PC-3 (cell line): ENCODE results near the gene MACROD2. TPM values are rescaled to one million over a fixed set of nuclear protein-coding genes. Genes with fewer than 3 reads are reported as not detected.
A peak's percentile ranks its signal among the peaks of the same experiment; 100 is the strongest.

ENCODE experiments used
- ATAC-seq: fragments of 200-7000 bp; cut with Tn5 transposase; 2 replicates; pipeline ENCODE4 v1.9.1; 2020; ENCODE audit warnings: mild to moderate bottlenecking, moderate library complexity
- BruUV-seq: library from RNA; stranded (reverse); fragments of 400-500 nt; replicated peaks from 2 replicates; lab custom pipeline; 2021; lab: Mats Ljungman, UMichigan
- CTCF ChIA-PET: fragments of 300-600 bp; sonication (Branson Sonifier 250); formaldehyde crosslinking; loops from one replicate; lab custom pipeline; 2022; ENCODE audit warnings: antibody characterized with exemption; lab: Charles Lee
- POLR2A ChIA-PET: fragments of 300-600 bp; sonication (Branson Sonifier 250); formaldehyde crosslinking; loops from one replicate; lab custom pipeline; 2022; ENCODE audit warnings: antibody characterized with exemption; ENCODE audit not compliant: unreplicated experiment; lab: Charles Lee
- DNase-seq: peaks from one replicate; pipeline ENCODE4 v3.0.0-alpha.2; 2015
- H2AFZ ChIP-seq: fragments of 300-600 bp; sonication (generic); 2 replicates; pipeline ENCODE4 v1.6.0; 2016; ENCODE audit warnings: antibody characterized with exemption, low read length
- H3F3A ChIP-seq: fragments of 300-600 bp; sonication (generic); one replicate; pipeline ENCODE4 v1.6.0; 2017; ENCODE audit warnings: antibody characterized with exemption, low read length, control low read depth, mild to moderate bottlenecking; ENCODE audit not compliant: unreplicated experiment
- H3K27ac ChIP-seq: fragments of 300-600 bp; sonication (generic); 2 replicates; pipeline ENCODE4 v1.5.1; 2016; ENCODE audit warnings: mild to moderate bottlenecking, low read length
- H3K27me3 ChIP-seq: fragments of 300-600 bp; sonication (generic); 2 replicates; pipeline ENCODE4 v1.6.1; 2016; ENCODE audit warnings: low read length, mixed read lengths
- H3K36me3 ChIP-seq: fragments of 300-600 bp; sonication (generic); 2 replicates; pipeline ENCODE4 v1.6.1; 2016; ENCODE audit warnings: low read depth, mixed run types, low read length, mixed read lengths
- H3K4me1 ChIP-seq: fragments of 300-600 bp; sonication (generic); 2 replicates; pipeline ENCODE4 v1.5.1; 2016; ENCODE audit warnings: low read length; ENCODE audit not compliant: insufficient read depth
- H3K4me2 ChIP-seq: fragments of 300-600 bp; sonication (generic); 2 replicates; pipeline ENCODE4 v1.6.0; 2016; ENCODE audit warnings: low read length
- H3K4me3 ChIP-seq: fragments of 300-600 bp; sonication (generic); 2 replicates; pipeline ENCODE4 v1.5.1; 2016; ENCODE audit warnings: mild to moderate bottlenecking, low read length, mixed read lengths
- H3K79me2 ChIP-seq: fragments of 300-600 bp; sonication (generic); 2 replicates; pipeline ENCODE4 v1.6.1; 2017; ENCODE audit warnings: low read length, mixed read lengths
- H3K9ac ChIP-seq: fragments of 300-600 bp; sonication (generic); 2 replicates; pipeline ENCODE4 v1.6.0; 2016; ENCODE audit warnings: mild to moderate bottlenecking, low read length
- H3K9me2 ChIP-seq: fragments of 300-600 bp; sonication (generic); replicated peaks from 2 replicates; pipeline ENCODE4 v1.6.1; 2016; ENCODE audit warnings: mixed run types, low read length, mixed read lengths
- H3K9me3 ChIP-seq: fragments of 300-600 bp; sonication (generic); 2 replicates; pipeline ENCODE4 v1.6.1; 2016; ENCODE audit warnings: low read length, mixed read lengths
- H4K20me1 ChIP-seq: fragments of 300-600 bp; sonication (generic); 2 replicates; pipeline ENCODE4 v1.6.1; 2016; ENCODE audit warnings: low read length, mixed read lengths
- EZH2 ChIP-seq: fragments of 300-600 bp; sonication (generic); IDR thresholded peaks from one replicate; pipeline ENCODE4 v1.6.1; 2017; ENCODE audit warnings: antibody characterized with exemption, mild to moderate bottlenecking, low read length; ENCODE audit not compliant: unreplicated experiment
- EZH2phosphoT487 ChIP-seq: fragments of 300-600 bp; sonication (generic); IDR thresholded peaks from 2 replicates; pipeline ENCODE4 v1.6.1; 2018; ENCODE audit warnings: mild to moderate bottlenecking, antibody characterized with exemption, low read length, borderline replicate concordance
- intact Hi-C: fragments of 100-400 bp; cut with micrococcal nuclease; formaldehyde crosslinking; loops from 2 replicates; pipeline ENCODE4 v1.9.0; 2023
- total RNA-seq: library from RNA; depleted of rRNA; stranded (reverse); fragments of >200 nt; gene quantifications from 2 replicates; pipeline ENCODE4 v1.2.3, GENCODE V29; 2014
- TF ChIP-seq, protein P1 (sequence below): fragments of 300-600 bp; sonication (generic); conservative IDR thresholded peaks from 2 replicates; pipeline ENCODE4 v1.5.1; 2017; ENCODE audit warnings: antibody characterized with exemption, low read depth, mild to moderate bottlenecking, low read length

MACROD2 gene
- total RNA-seq, 1 experiment from 2014 or later, result 3.1 TPM

GRCh38 chr20:15396900-15397299 is 1401.6 kb downstream of the MACROD2 start:
- Histone ChIP-seq H3K9ac (no peak overlapping the region), H3K36me3 (no peaks in the 10 kb centered on the region), H3K4me1 (peaks cover 10% of the 10 kb centered on the region; the same call in 1 of the 2 replicates), H3K4me2 (no peak overlapping the region), H3K4me3 (no peak overlapping the region), H3F3A (no peaks in the 10 kb centered on the region), H4K20me1 (no peaks in the 10 kb centered on the region), H2AFZ (no peak overlapping the region), H3K9me2 (no peaks in the 10 kb centered on the region), H3K27me3 (no peaks in the 10 kb centered on the region), H3K9me3 (no peaks in the 10 kb centered on the region), H3K79me2 (no peaks in the 10 kb centered on the region), H3K27ac (no peak overlapping the region)
- TF ChIP-seq EZH2phosphoT487, result no peak
- TF ChIP-seq EZH2, result no peak
- TF ChIP-seq, protein P1, sequence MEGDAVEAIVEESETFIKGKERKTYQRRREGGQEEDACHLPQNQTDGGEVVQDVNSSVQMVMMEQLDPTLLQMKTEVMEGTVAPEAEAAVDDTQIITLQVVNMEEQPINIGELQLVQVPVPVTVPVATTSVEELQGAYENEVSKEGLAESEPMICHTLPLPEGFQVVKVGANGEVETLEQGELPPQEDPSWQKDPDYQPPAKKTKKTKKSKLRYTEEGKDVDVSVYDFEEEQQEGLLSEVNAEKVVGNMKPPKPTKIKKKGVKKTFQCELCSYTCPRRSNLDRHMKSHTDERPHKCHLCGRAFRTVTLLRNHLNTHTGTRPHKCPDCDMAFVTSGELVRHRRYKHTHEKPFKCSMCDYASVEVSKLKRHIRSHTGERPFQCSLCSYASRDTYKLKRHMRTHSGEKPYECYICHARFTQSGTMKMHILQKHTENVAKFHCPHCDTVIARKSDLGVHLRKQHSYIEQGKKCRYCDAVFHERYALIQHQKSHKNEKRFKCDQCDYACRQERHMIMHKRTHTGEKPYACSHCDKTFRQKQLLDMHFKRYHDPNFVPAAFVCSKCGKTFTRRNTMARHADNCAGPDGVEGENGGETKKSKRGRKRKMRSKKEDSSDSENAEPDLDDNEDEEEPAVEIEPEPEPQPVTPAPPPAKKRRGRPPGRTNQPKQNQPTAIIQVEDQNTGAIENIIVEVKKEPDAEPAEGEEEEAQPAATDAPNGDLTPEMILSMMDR, result no peak
- POLR2A ChIA-PET, result no interaction called here
- CTCF ChIA-PET, result no interaction called here
- no TSS peak for BruUV-seq
- intact Hi-C loops, result no loop called here
- no peak for DNase-seq
- ATAC-seq, result no peak

GRCh38 chr20:15399781-15400180 is 1404.5 kb downstream of the MACROD2 start:
- H3K79me2 ChIP-seq, result no peaks in the 10 kb centered on the region
- H3K27me3 ChIP-seq, result no peaks in the 10 kb centered on the region
- H3K36me3 ChIP-seq, result no peaks in the 10 kb centered on the region
- CTCF ChIA-PET, result interaction anchor here (0.6 kb wide), 1 partner anchor 967 kb away, joined by 3 read pairs; no protein-coding TSS in a partner anchor
- no peaks in the 10 kb centered on the region for H4K20me1 ChIP-seq
- H3K4me2 ChIP-seq, result no peak overlapping the region
- no peak for TF ChIP-seq EZH2phosphoT487
- TF ChIP-seq, protein P1, result no peak
- TF ChIP-seq EZH2, result no peak
- H3K9me3 ChIP-seq, result no peaks in the 10 kb centered on the region
- H3K27ac ChIP-seq, result no peak overlapping the region
- POLR2A ChIA-PET, result interaction anchor here (0.6 kb wide), 1 partner anchor 1062 kb away, joined by 3 read pairs; no protein-coding TSS in a partner anchor
- BruUV-seq, result no TSS peak
- ATAC-seq, result peak; percentile 46; the same call in 1 of the 2 replicates
- H2AFZ ChIP-seq, result no peak overlapping the region
- peaks cover 10% of the 10 kb centered on the region; the same call in 1 of the 2 replicates for H3K4me1 ChIP-seq
- DNase-seq, result no peak
- no peaks in the 10 kb centered on the region for H3F3A ChIP-seq
- H3K4me3 ChIP-seq, result no peak overlapping the region
- no peak overlapping the region for H3K9ac ChIP-seq
- no peaks in the 10 kb centered on the region for H3K9me2 ChIP-seq
- intact Hi-C loops, result no loop called here

DNA sequence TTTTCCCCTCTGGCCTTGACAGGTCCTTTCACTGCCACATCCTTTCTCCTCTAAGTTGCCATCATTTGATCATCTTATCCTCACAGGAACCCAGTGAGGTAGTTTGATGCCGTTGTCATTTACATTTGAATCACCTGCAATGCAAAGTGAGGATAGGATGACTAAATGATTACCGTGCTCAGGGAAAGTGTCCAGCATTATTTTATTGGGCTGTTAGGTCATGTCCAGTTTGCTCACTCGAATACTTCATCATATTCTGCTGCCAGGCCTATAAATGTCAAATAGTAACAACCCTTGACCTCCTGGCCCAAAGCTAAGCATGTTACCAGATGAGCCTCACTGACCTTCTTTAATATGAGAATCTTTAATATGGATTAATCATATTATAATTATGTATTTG is 1410.8 kb downstream of the MACROD2 start:
- TF ChIP-seq, protein P1, result no peak
- TF ChIP-seq EZH2 (no peak), EZH2phosphoT487 (no peak)
- H3K79me2 ChIP-seq, result no peaks in the 10 kb centered on the region
- H3K9me3 ChIP-seq, result no peaks in the 10 kb centered on the region
- no peak overlapping the region for H2AFZ ChIP-seq
- no peaks in the 10 kb centered on the region for H3K27me3 ChIP-seq
- no peaks in the 10 kb centered on the region for H4K20me1 ChIP-seq
- no peak overlapping the region for H3K9ac ChIP-seq
- peak; percentile 92 for ATAC-seq
- H3F3A ChIP-seq, result no peaks in the 10 kb centered on the region
- peak overlapping the region; percentile 40 for H3K4me2 ChIP-seq
- ChIA-PET POLR2A (interaction anchor here (0.6 kb wide), 1 partner anchor 16 kb away, joined by 4 read pairs; no protein-coding TSS in a partner anchor), CTCF (interaction anchor here (0.6 kb wide), 1 partner anchor 1264 kb away, joined by 3 read pairs; no protein-coding TSS in a partner anchor)
- DNase-seq, result peak; percentile 95
- no peaks in the 10 kb centered on the region for H3K36me3 ChIP-seq
- H3K4me1 ChIP-seq, result peaks cover 14% of the 10 kb centered on the region
- no TSS peak for BruUV-seq
- H3K9me2 ChIP-seq, result no peaks in the 10 kb centered on the region
- intact Hi-C loops, result loop anchor here (1.0 to 5.0 kb wide), 2 partner anchors 91 to 524 kb away; no protein-coding TSS in a partner anchor
- H3K27ac ChIP-seq, result peak overlapping the region; percentile 30; the same call in 1 of the 2 replicates
- no peak overlapping the region for H3K4me3 ChIP-seq
